ENCODE data around the gene UBE2H. TPM values are rescaled to one million over a fixed set of nuclear protein-coding genes. Genes with fewer than 3 reads are reported as not detected.

UBE2H gene
- 114 TPM for polyA plus RNA-seq (2013, experiment 1 of 2)
- polyA plus RNA-seq (2013, experiment 2 of 2): 116 TPM

- Histone ChIP-seq H3K23ac (ENCODE audit: low read depth, low read length, poor library complexity) (peak within 1 kb of the TSS; percentile 67), H3K79me1 (ENCODE audit: low read depth, low read length) (peaks cover 4% of the 10 kb centered on the region), H3K14ac (ENCODE audit: low read length) (peak within 1 kb of the TSS; percentile 66), H4K91ac (ENCODE audit: low read depth, low read length, poor library complexity) (no peak within 1 kb of the TSS), H2BK12ac (ENCODE audit: low read length) (no peak within 1 kb of the TSS), H3K4ac (ENCODE audit: low read length) (no peak within 1 kb of the TSS), H2AFZ (ENCODE audit: low read length) (peak within 1 kb of the TSS; percentile 73), H2AK5ac (ENCODE audit: low read depth, low read length) (peak within 1 kb of the TSS; percentile 96), H4K8ac (ENCODE audit: low read depth, low read length) (no peak within 1 kb of the TSS), H2BK120ac (ENCODE audit: low read depth, low read length) (no peak within 1 kb of the TSS), H3K18ac (ENCODE audit: low read length) (peak within 1 kb of the TSS; percentile 88), H3K27me3 (ENCODE audit: control insufficient read depth in 3 of 3, insufficient read depth in 3 of 3, low read depth in 1 of 3, low read length in 3 of 3) (no peaks in the 10 kb centered on the region), H3K36me3 (replicated peaks in 1 of 2; ENCODE audit: control insufficient read depth in 2 of 2, insufficient read depth in 2 of 2, low read length in 2 of 2) (peaks cover 0 to 4% of the 10 kb centered on the region in 2 donors), H3K4me2 (ENCODE audit: insufficient read depth, low read length, poor library complexity, severe bottlenecking) (peak within 1 kb of the TSS; percentile 62), H2BK5ac (ENCODE audit: low read length) (peak within 1 kb of the TSS; percentile 93), H3K9me3 (replicated peaks in 1 of 2; ENCODE audit: control insufficient read depth in 2 of 2, insufficient read depth in 1 of 2, low read depth in 1 of 2, low read length in 2 of 2) (no peaks in the 10 kb centered on the region), H2BK15ac (ENCODE audit: low read length) (peak within 1 kb of the TSS; percentile 30), H3K4me1 (ENCODE audit: control insufficient read depth in 2 of 2, insufficient read depth in 1 of 2, low read depth in 1 of 2, low read length in 2 of 2) (peaks cover 0 to 4% of the 10 kb centered on the region in 2 donors), H3K27ac (replicated peaks; ENCODE audit: low read length) (peak within 1 kb of the TSS; percentile 56), H3K9ac (ENCODE audit: low read depth, low read length, poor library complexity) (peak within 1 kb of the TSS; percentile 97), H3K4me3 (ENCODE audit: low read length in 2 of 2) (peak within 1 kb of the TSS; percentile 87 to 95)
- DNase-seq (ENCODE audit: low spot score): peak; percentile 95
- no CpG with 5 or more reads among the region's 58 CpGs for WGBS, 2 donors (ENCODE audit: extremely low coverage in 2 of 2, insufficient read length in 2 of 2, insufficient replicate concordance in 1 of 2)
Measured at GRCh38 chr7:129952653-129953560, at the start of gene UBE2H. Gene UBE2H, minus strand, starts transcription at chr7:129952960. Its CDS starts 405 bp downstream, at chr7:129952555.

- no peak overlapping the region for H3K23ac ChIP-seq (ENCODE audit: low read depth, low read length, poor library complexity)
- H3K36me3 ChIP-seq (replicated peaks in 1 of 2; ENCODE audit: control insufficient read depth in 2 of 2, insufficient read depth in 2 of 2, low read length in 2 of 2): no peaks in the 10 kb centered on the region
- no peak for DNase-seq (ENCODE audit: low spot score)
- H4K91ac ChIP-seq (ENCODE audit: low read depth, low read length, poor library complexity): no peak overlapping the region
- no peak overlapping the region for H3K9ac ChIP-seq (ENCODE audit: low read depth, low read length, poor library complexity)
- no peaks in the 10 kb centered on the region for H3K4me1 ChIP-seq (ENCODE audit: control insufficient read depth in 2 of 2, insufficient read depth in 1 of 2, low read depth in 1 of 2, low read length in 2 of 2)
- no peak overlapping the region for H2BK5ac ChIP-seq (ENCODE audit: low read length)
- no peaks in the 10 kb centered on the region for H3K27me3 ChIP-seq (ENCODE audit: control insufficient read depth in 3 of 3, insufficient read depth in 3 of 3, low read depth in 1 of 3, low read length in 3 of 3)
- H4K8ac ChIP-seq (ENCODE audit: low read depth, low read length): no peak overlapping the region
- H3K14ac ChIP-seq (ENCODE audit: low read length): no peak overlapping the region
- no peak overlapping the region for H2AK5ac ChIP-seq (ENCODE audit: low read depth, low read length)
- H3K9me3 ChIP-seq (replicated peaks in 1 of 2; ENCODE audit: control insufficient read depth in 2 of 2, insufficient read depth in 1 of 2, low read depth in 1 of 2, low read length in 2 of 2): no peaks in the 10 kb centered on the region
- no peaks in the 10 kb centered on the region for H3K79me1 ChIP-seq (ENCODE audit: low read depth, low read length)
- no peak overlapping the region for H2BK12ac ChIP-seq (ENCODE audit: low read length)
- no peak overlapping the region for H3K4me2 ChIP-seq (ENCODE audit: insufficient read depth, low read length, poor library complexity, severe bottlenecking)
- H2BK15ac ChIP-seq (ENCODE audit: low read length): peak overlapping the region; percentile 55
- no peak overlapping the region for H3K4ac ChIP-seq (ENCODE audit: low read length)
- H3K18ac ChIP-seq (ENCODE audit: low read length): no peak overlapping the region
- no peak overlapping the region for H3K4me3 ChIP-seq (ENCODE audit: low read length in 2 of 2)
- no CpG with 5 or more reads among the region's 5 CpGs for WGBS, 2 donors (ENCODE audit: extremely low coverage in 2 of 2, insufficient read length in 2 of 2, insufficient replicate concordance in 1 of 2)
- H2AFZ ChIP-seq (ENCODE audit: low read length): no peak overlapping the region
- no peak overlapping the region for H2BK120ac ChIP-seq (ENCODE audit: low read depth, low read length)
- H3K27ac ChIP-seq (replicated peaks; ENCODE audit: low read length): no peak overlapping the region
Measured at GRCh38 chr7:129998446-129998845, 45.7 kb upstream of the UBE2H start.

GRCh38 chr7:129997285-129997684 is 44.5 kb upstream of the UBE2H start:
- H3K9me3 ChIP-seq (replicated peaks in 1 of 2; ENCODE audit: control insufficient read depth in 2 of 2, insufficient read depth in 1 of 2, low read depth in 1 of 2, low read length in 2 of 2): no peaks in the 10 kb centered on the region
- H3K36me3 ChIP-seq (replicated peaks in 1 of 2; ENCODE audit: control insufficient read depth in 2 of 2, insufficient read depth in 2 of 2, low read length in 2 of 2): no peaks in the 10 kb centered on the region
- H3K23ac ChIP-seq (ENCODE audit: low read depth, low read length, poor library complexity): no peak overlapping the region
- H3K14ac ChIP-seq (ENCODE audit: low read length): no peak overlapping the region
- H2BK15ac ChIP-seq (ENCODE audit: low read length): no peak overlapping the region
- WGBS, 2 donors (ENCODE audit: extremely low coverage in 2 of 2, insufficient read length in 2 of 2, insufficient replicate concordance in 1 of 2): no CpG with 5 or more reads among the region's 5 CpGs
- H3K79me1 ChIP-seq (ENCODE audit: low read depth, low read length): no peaks in the 10 kb centered on the region
- no peaks in the 10 kb centered on the region for H3K4me1 ChIP-seq (ENCODE audit: control insufficient read depth in 2 of 2, insufficient read depth in 1 of 2, low read depth in 1 of 2, low read length in 2 of 2)
- no peak overlapping the region for H3K18ac ChIP-seq (ENCODE audit: low read length)
- H3K4me3 ChIP-seq (ENCODE audit: low read length in 2 of 2): no peak overlapping the region
- H2BK12ac ChIP-seq (ENCODE audit: low read length): no peak overlapping the region
- DNase-seq (ENCODE audit: low spot score): no peak
- H3K27ac ChIP-seq (replicated peaks; ENCODE audit: low read length): no peak overlapping the region
- H3K4me2 ChIP-seq (ENCODE audit: insufficient read depth, low read length, poor library complexity, severe bottlenecking): no peak overlapping the region
- no peak overlapping the region for H2BK5ac ChIP-seq (ENCODE audit: low read length)
- H3K9ac ChIP-seq (ENCODE audit: low read depth, low read length, poor library complexity): no peak overlapping the region
- no peak overlapping the region for H4K91ac ChIP-seq (ENCODE audit: low read depth, low read length, poor library complexity)
- H2BK120ac ChIP-seq (ENCODE audit: low read depth, low read length): no peak overlapping the region
- H3K4ac ChIP-seq (ENCODE audit: low read length): no peak overlapping the region
- no peak overlapping the region for H2AFZ ChIP-seq (ENCODE audit: low read length)
- no peak overlapping the region for H2AK5ac ChIP-seq (ENCODE audit: low read depth, low read length)
- no peak overlapping the region for H4K8ac ChIP-seq (ENCODE audit: low read depth, low read length)
- no peaks in the 10 kb centered on the region for H3K27me3 ChIP-seq (ENCODE audit: control insufficient read depth in 3 of 3, insufficient read depth in 3 of 3, low read depth in 1 of 3, low read length in 3 of 3)

GRCh38 chr7:129993275-129993674 is 40.5 kb upstream of the UBE2H start:
- Histone ChIP-seq H3K23ac (ENCODE audit: low read depth, low read length, poor library complexity) (no peak overlapping the region), H3K14ac (ENCODE audit: low read length) (no peak overlapping the region), H3K79me1 (ENCODE audit: low read depth, low read length) (no peaks in the 10 kb centered on the region), H3K27ac (replicated peaks; ENCODE audit: low read length) (no peak overlapping the region), H3K18ac (ENCODE audit: low read length) (no peak overlapping the region), H3K4ac (ENCODE audit: low read length) (no peak overlapping the region), H2BK120ac (ENCODE audit: low read depth, low read length) (no peak overlapping the region), H4K8ac (ENCODE audit: low read depth, low read length) (no peak overlapping the region), H4K91ac (ENCODE audit: low read depth, low read length, poor library complexity) (no peak overlapping the region), H3K4me2 (ENCODE audit: insufficient read depth, low read length, poor library complexity, severe bottlenecking) (no peak overlapping the region), H3K27me3 (ENCODE audit: control insufficient read depth in 3 of 3, insufficient read depth in 3 of 3, low read depth in 1 of 3, low read length in 3 of 3) (no peaks in the 10 kb centered on the region), H3K9ac (ENCODE audit: low read depth, low read length, poor library complexity) (no peak overlapping the region), H2AK5ac (ENCODE audit: low read depth, low read length) (no peak overlapping the region), H3K4me3 (ENCODE audit: low read length in 2 of 2) (no peak overlapping the region), H2AFZ (ENCODE audit: low read length) (no peak overlapping the region), H3K9me3 (replicated peaks in 1 of 2; ENCODE audit: control insufficient read depth in 2 of 2, insufficient read depth in 1 of 2, low read depth in 1 of 2, low read length in 2 of 2) (no peaks in the 10 kb centered on the region), H2BK15ac (ENCODE audit: low read length) (no peak overlapping the region), H3K36me3 (replicated peaks in 1 of 2; ENCODE audit: control insufficient read depth in 2 of 2, insufficient read depth in 2 of 2, low read length in 2 of 2) (no peaks in the 10 kb centered on the region), H2BK12ac (ENCODE audit: low read length) (no peak overlapping the region), H3K4me1 (ENCODE audit: control insufficient read depth in 2 of 2, insufficient read depth in 1 of 2, low read depth in 1 of 2, low read length in 2 of 2) (peaks cover 0 to 3% of the 10 kb centered on the region in 2 donors), H2BK5ac (ENCODE audit: low read length) (no peak overlapping the region)
- no CpG with 5 or more reads among the region's 8 CpGs for WGBS, 2 donors (ENCODE audit: extremely low coverage in 2 of 2, insufficient read length in 2 of 2, insufficient replicate concordance in 1 of 2)
- no peak for DNase-seq (ENCODE audit: low spot score)

Measured in neuronal stem cell (in vitro differentiated cells).